Epithelial cell of prostate (primary cell): ENCODE results near the gene BBX.
"Not testable (repeated sequence)": the region's sequence is repeated elsewhere in the genome, so short reads cannot be mapped to it uniquely, and the experiment has no call there.

ENCODE experiments used
- DNase-seq: peaks from one replicate; pipeline ENCODE4 v3.0.0-alpha.2; 2011; ENCODE audit warnings: low read depth, low spot score
- H3K27ac ChIP-seq: fragments of 450-650 bp; 2 replicates; pipeline ENCODE4 v1.5.1; 2017; ENCODE audit warnings: mild to moderate bottlenecking

The BBX gene

DNA sequence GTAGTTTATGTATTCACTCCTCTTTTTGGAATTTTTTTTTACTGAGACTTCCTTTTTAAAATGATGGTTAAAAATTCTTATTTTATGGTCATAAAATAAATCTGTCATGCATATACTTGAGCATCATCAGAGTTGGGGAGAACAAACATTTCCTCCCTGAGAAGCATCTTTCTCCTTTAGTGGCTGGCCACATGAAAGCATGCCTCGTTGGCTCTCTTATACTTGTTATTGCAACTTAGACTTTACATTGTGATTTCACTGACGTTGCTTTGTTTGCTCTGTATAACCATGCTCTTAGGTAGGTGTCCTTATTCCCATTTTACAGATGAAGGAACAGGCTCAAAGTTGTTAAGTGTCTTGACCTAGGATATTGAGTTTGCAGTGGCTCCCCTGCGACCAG is 18.1 kb downstream of the BBX start:
- no peak for DNase-seq
- no peak overlapping the region for H3K27ac ChIP-seq

DNA sequence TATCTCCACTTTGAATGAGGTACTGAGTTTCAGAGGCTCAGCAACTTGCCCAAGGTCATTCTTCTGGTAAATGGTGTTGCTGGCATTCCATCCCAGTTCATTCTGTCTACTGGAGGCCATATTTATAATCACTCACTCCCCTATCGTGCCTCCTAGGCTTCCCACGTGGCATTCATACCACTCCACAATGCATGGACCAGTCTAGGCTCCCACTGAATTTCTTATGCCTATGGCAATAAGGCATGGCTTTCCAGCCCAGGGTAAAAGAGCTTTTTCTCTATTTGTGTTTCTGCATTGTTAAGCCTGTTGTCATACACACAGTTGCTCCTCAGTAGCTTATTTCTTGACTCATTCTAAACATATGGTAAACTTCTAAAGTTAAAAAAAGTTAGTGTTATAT is 19.9 kb downstream of the BBX start:
- no peak for DNase-seq

DNA sequence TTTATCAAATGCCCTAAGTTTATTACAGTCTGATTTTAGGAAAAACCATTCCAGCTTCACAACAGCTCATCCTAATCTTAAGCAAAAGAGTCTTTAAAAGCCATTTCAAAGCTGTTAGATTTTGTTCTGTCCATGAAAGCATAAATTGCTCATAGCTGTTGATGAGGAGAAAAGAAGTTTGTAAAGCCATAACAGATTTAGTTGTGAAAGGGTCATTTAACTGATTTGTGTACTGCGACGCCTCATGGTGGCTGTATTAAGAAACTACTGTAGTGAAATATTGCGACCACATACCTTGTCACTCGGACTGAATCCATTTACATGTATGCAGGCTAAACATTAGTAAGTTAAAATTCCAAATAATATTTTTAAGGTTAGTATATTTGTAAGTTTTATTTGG is 20.9 kb downstream of the BBX start:
- H3K27ac ChIP-seq = no peak overlapping the region
- DNase-seq = no peak

More for the DNA sequence above, 19.9 kb downstream of the BBX start:
- no peak overlapping the region for H3K27ac ChIP-seq

DNA sequence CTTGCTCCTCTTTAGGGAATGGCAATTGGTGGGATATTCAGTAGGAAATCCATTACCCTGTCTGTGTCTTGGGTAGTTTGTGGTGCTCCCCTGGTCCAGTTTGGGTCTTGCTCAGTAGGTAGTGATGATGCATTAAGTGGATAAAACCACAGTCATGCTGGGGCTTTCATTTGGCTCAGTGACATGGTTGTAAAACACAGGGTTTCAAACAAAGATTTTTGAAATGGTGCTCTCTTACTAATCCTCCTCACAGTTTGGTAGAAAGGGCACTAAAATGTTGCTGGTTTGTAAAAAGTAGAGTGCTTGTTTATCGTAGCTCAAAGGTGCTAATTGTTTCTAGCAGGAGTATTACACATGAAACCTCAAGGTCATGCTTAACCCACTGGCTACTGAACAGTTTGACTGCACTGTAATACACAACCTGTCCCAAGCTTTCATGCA is 22.9 kb downstream of the BBX start:
- no peak overlapping the region for H3K27ac ChIP-seq
- DNase-seq = no peak

DNA sequence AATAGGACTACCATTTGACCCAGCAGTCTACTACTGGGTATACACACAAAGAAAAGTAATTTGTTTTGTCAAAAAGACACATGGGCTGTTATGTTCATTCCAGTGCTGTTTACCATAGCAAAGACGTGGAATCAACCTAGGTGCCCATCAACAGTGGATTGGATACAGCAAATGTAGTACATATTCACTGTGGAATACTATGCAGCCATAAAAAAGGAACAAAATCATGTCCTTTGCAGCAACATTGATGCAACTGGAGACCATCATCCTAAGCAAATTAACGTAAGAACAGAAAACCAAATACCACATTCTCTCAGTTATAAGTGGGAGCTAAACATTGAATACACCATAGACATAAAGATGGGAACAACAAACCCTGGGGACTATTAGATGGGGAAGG is 25.8 kb downstream of the BBX start:
- H3K27ac ChIP-seq = no peak overlapping the region
- no peak for DNase-seq

DNA sequence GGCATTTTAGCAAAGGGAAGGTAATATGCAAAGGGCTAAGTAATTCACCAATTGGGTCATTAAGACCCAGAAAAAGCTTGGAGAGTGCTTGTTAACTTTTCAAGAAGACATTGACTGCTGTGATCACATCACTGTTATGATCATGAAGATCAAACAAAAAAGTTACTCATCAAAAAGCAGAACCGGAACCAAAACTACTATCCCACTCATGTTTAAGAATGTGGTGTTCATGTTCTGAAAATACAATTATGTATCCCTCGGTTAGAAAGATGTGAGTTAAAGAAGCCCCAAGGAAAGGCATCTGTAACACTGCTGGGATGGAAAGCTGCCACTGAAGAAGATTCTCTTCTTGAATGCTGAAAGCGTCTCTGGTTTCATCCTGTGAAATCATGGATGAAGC is 32.6 kb downstream of the BBX start:
- DNase-seq = no peak
- no peak overlapping the region for H3K27ac ChIP-seq

DNA sequence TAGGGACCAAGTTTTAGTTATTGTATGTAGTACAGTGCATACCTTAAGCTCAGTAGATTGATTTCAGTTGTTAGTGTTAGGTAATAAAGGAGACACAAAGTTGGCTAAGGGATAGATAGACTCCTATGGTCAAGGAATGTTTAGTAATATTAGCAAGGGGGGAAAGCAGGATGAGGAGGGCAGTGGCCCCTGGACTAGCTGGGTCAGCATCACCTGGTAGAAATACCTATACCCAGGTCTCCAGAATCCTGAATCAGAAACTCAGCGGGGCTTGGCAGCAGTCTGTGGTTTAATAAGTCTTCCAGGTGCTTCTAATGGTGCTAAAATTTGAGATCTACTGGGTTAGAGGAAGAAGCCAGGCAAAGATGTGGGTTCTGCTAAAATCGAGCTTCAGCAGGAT is 35.0 kb downstream of the BBX start:
- no peak overlapping the region for H3K27ac ChIP-seq
- DNase-seq = no peak

DNA sequence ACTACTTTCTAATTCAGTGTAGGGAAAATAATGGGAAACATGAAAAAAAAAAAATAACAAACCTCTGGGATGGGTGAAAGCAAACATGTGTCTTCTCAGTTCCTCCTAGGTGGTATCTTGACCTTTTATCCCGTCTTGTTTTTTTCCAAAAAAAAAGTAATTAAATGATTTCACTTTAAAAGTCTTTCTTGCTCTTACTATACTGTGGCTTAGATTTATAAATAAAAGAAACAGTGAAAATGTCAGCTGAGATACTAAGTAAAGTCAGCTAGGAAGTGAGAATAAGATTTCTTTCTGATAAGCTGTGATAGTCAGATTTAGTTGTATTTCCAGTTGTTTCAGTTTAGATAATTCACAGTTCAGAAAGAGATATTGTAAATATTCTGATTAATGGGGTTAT is 37.4 kb downstream of the BBX start:
- no peak overlapping the region for H3K27ac ChIP-seq
- DNase-seq = no peak

DNA sequence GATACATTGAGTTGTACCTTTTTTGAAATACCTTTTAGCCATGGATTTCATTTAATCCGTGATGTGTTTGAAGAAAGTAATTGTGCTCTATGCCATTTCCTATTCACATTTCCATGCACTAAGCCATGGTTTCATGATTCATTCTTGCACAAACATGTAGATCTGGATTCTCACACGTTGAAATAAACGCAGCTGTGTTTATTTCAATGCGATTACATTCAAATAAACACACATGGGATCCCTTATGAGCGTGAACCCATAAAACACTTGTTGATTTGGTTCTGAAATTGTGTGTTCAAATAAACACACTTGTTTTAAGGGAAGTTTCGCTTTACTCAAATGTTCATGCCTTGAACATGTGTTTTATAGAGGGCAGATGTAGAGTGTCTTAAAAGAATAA is 39.2 kb downstream of the BBX start:
- no peak for DNase-seq
- no peak overlapping the region for H3K27ac ChIP-seq

DNA sequence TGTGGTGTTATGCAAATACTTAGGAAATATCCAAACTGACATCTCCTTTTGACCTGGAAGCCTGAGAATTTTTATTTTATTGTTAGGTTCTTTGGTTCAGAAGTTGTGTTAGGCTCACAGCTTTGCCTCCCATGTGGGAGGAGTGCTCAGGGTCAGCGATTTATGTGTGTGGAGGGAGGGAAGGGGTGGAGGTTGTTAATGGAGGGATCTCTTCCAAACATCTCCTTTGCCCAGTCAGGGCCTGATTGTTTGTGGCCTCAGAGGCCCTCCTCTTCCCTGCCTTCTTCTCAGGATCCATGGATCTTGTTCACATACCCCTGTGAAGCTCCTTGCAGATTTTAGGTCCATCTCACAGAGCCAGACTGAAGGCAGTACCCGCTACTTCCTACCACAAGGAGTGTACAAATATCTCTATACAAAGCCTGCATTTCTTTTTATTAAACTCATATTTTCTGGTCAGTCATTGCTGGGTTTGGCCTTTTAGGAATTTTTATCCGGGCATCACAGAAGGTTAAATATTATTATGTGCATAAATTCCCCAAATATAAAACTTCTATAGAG is 40.3 kb downstream of the BBX start:
- no peak for DNase-seq
- H3K27ac ChIP-seq = no peak overlapping the region

DNA sequence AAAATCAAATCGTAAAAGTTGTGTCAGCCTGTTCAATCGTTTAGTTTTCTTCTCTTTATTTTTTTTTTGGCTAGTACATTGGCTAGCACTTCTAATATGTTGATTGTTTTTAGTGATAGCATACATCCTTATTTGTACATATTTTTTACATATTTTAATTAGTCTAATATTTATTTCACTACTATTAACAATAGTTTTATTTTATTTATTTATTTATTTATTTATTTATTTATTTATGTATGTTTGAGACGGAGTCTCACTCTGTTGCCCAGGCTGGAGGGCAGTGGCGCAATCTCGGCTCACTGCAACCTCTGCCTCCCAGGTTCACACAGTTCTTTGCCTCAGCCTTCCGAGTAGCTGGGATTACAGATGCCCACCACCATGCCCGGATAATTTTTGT is 42.5 kb downstream of the BBX start:
- H3K27ac ChIP-seq, DNase-seq: not testable (repeated sequence)

DNA sequence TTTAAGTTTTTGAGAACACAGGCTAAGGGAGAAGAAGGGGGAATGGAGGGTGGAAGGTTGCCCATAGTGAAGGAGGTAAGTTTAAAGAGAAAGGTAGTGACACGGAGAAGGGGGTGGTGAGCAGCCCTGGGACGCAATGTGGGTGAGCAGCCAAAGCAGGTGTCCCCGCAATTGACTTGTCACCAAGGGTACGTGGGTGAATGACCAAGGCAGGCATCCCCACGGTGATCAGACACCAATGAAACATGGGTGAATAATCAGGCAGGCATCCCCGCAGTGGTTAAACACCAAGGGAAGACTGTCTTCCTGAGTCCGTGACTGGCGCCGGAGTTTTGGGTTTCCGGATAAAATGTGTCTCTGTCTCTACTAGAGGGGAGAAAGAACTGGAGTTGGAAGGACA is 48.3 kb downstream of the BBX start:
- DNase-seq, H3K27ac ChIP-seq: not testable (repeated sequence)

DNA sequence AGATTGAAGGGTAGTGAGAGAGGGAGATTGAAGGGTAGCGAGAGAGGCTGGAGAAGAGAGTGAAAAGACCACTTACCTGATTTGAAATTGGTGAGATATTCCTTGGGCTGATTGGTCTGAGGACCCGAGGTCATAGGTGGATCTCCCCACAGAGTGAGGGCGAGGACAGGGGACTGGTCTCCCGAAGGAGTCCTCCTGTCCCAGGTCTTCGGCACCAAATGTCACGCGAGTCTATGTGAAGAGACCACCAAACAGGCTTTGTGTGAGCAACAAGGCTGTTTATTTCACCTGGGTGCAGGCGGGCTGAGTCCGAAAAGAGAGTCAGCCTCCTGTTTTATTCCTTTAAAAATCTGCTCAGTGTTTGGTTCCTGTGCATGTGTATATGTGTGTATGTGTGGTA is 48.7 kb downstream of the BBX start:
- not testable (repeated sequence) for H3K27ac ChIP-seq, DNase-seq

DNA sequence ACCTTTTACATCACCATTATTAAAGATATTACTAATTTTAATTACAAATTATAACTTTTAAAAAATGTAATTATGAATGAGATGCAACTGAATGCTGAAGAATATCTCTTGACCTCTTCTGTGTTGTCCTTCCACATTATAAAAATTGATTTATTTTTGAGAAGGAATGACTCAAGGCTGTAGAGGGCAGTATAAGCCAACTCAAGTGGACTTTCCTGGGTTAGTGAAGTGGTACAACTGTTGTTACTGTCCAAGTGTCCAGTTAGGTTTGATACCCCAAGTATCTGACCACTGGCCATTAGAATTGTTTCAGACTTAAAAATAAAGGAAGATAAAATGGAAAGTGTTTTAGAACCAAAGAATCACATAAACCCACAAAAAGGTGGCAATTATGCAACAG is 51.9 kb downstream of the BBX start:
- DNase-seq = no peak
- H3K27ac ChIP-seq = no peak overlapping the region

DNA sequence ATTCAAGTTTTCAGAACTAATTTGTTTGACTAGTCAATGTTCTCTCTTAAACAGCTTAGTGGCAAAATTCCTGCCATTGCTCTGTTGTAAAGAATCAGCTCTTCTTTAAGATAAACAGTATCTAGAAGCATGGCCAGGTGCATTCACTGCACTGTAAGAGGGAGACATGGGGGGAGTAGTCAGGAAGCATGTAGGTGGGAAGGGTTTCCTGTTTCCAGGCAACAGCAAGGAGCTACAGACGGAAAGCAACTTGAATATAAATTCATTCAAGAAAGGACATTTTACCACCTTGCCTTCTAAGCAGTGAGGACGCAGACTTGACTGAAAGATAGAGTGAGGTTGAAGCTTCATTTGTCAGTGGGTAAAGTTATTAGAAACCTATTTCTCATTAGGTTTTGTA is 55.3 kb downstream of the BBX start:
- no peak for DNase-seq
- H3K27ac ChIP-seq = no peak overlapping the region

DNA sequence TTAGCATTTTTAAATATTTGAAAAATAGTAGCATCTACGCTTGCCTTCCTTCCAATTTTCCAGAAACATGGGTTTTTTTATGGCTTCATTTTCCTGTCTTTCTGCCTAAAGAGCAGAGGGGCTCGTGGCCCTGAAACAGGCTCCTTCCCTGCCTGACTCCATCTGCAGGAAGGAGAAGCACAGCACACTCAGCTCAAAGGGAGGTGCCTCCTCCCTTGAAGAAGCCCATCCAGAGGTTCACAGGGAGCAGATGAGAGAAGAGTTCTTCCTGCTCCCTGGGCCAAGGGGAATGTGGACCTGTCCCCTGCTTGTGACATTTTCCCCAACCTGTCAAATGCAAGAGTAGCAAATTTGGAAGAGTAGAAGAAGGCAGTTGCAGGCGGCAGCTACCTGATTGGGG is 55.8 kb downstream of the BBX start:
- no peak for DNase-seq
- H3K27ac ChIP-seq = no peak overlapping the region

DNA sequence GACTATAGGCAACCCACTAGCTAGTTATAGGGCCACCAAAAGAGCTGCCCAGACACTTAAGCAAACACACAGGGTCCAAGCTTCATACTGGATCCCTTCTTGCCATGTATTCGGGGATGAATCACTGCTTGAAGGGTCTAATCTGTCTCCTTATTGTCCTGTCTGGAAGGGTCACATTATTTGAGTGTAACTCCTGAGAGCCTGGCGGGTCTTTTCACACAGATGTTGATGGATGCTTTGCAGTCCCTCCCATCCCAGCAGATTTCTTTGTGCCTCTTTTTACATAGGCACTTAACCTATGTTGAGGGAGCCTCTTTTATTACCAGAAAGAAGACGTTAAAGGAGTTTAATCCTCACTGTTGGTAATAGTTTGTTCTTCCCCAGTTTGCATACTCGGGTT is 56.6 kb downstream of the BBX start:
- no peak for DNase-seq
- H3K27ac ChIP-seq = no peak overlapping the region

DNA sequence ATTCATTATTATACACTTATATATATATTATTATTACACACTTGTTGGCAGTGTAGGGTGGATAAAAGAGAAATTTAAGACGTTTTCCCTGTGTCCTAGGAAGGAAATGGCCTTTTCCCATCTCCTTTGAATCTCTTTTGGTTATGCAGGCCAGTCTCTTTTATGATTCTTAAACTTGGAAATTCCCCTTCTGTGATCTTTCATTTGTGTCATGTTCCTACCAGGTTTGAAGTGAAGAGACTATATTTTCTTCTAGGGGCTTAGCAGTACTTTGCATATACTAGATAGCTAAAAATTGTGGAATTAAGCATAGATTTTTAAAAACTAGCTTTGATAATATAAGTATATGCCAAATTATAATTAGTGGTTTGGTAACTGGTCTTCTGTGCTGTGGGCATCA is 58.5 kb downstream of the BBX start:
- no peak for DNase-seq
- H3K27ac ChIP-seq = no peak overlapping the region

DNA sequence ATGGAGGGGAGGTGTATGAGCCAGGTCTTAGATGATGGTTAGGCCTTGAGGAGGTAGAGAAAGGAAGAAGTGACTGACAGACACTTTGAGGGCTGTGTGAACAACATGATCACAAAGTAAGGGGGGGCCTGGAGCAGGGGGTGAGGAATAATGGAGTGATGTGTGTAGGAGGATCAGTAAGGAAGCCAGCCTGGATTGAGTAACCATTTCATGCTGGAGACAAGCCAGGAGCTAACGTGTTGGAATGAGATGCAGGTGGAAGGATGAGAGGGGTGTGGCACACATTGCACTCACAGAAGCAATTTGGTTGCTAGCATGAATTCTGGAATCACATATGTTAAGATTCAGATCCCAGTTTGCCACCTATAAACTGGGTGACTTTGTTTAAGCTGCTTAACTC is 65.5 kb downstream of the BBX start:
- H3K27ac ChIP-seq = no peak overlapping the region
- DNase-seq = no peak

DNA sequence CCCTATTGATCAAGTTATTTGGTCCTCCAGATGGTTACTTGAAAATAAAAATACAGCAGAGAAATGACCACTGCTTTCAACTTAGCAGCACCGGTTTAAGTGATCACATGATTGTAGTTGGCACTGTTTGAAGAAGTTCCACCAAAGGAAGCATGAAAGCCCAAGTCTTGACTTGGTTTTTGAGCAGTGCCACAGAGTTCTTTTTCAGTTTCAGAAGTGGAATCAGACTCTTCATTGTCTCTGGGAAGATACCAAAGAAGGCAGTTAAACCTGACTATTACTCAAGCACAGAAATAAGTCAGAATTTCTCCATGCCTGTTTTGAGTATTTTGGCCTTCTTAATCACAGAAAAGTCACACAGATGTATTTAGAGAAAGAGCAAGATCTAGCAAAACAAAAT is 66.7 kb downstream of the BBX start:
- H3K27ac ChIP-seq = no peak overlapping the region

DNA sequence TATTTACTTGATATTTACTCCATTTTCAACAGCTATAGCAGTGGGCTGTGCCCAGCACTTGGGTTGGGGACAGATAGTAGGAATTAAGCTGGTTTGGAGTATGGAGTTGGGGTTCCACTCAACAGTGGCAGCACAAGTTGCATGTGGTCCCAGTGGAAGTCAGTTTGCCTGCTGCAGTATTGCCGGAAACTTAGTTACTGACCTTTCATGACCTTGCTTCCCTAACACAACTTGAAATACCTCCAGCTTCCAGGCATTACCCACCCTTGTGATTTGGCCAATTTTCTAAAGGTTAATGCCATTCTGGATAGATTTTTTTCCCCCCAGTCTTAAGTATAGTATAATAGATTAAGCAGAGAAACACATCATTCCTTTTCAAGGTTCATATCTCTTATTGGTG is 68.0 kb downstream of the BBX start:
- DNase-seq = no peak
- no peak overlapping the region for H3K27ac ChIP-seq

More for the DNA sequence above, 66.7 kb downstream of the BBX start:
- no peak for DNase-seq

DNA sequence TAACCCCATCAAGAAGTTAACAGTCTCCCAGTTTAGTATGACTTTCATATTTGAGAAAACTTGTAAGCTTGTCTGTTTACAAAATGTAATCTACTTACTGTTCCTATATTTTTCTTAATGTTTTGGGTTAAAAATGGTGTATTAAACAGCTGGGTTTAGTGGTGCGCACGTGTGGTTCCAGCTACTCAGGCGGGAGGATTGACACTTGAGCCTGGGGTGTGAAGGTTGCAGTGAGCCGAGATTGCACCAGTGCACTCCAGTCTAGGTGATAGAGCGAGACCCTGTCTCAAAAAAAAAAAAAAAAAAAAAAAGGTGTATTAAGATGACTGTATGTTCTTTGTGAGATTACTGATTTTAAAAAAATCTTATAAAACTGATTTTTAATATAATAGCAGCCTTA is 69.3 kb downstream of the BBX start:
- no peak overlapping the region for H3K27ac ChIP-seq
- DNase-seq = no peak

DNA sequence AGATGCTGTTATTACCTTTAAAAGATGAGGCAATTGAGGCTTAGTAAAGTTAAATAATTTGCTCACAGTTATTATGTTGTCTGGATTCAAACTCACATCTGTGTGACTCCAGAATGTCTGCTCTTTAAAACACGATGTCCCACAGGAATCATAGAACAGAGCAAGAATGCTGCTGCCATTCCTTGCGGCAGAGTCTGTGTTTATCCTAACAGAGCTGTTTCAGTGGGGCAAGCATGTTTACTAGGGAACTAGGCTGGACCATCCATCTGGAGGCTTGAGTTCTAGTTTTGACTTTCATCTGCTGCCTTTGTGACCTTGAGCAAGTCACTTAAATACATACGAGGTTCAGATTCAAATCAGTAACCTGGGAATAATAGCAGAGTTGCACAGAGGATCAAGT is 72.1 kb downstream of the BBX start:
- DNase-seq = no peak
- H3K27ac ChIP-seq = no peak overlapping the region
